Keratinocyte (primary cell): Measurements from ENCODE around the gene P2RY2. TPM values are rescaled to one million over a fixed set of nuclear protein-coding genes. Genes with fewer than 3 reads are reported as not detected.

Experiments used
- DNase-seq: peaks from one replicate; pipeline ENCODE4 v3.0.0-alpha.2; 2011; ENCODE audit warnings: low read depth, missing footprints, low spot score
- FAIRE-seq: peaks from 2 replicates; lab custom pipeline; 2011; peaks lifted over from hg19 to GRCh38; lab: Jason Lieb, UNC
- H2AFZ ChIP-seq: 2 replicates; pipeline ENCODE4 v1.6.0; 2012; ENCODE audit warnings: low read length, control low read depth, inconsistent platforms; ENCODE audit not compliant: control insufficient read depth
- H3K27ac ChIP-seq: 2 replicates; pipeline ENCODE4 v1.5.1; 2011; ENCODE audit warnings: low read length; ENCODE audit not compliant: control insufficient read depth, insufficient read depth
- H3K27me3 ChIP-seq: 3 replicates; pipeline ENCODE4 v1.6.0; 2011; ENCODE audit warnings: low read length; ENCODE audit not compliant: control insufficient read depth, insufficient read depth; ENCODE audit errors: extremely low read depth
- H3K36me3 ChIP-seq, 2 experiments: 2 replicates in 1 of 2; 3 replicates in 1 of 2; pipeline ENCODE4 v1.5.1; 2011; ENCODE audit warnings: low read length in 2 of 2, mild to moderate bottlenecking in 1 of 2; ENCODE audit not compliant: control insufficient read depth in 2 of 2, insufficient read depth in 2 of 2; ENCODE audit errors: extremely low read depth in 1 of 2
- H3K4me1 ChIP-seq: 3 replicates; pipeline ENCODE4 v1.5.1; 2011; ENCODE audit warnings: low read length; ENCODE audit not compliant: control insufficient read depth, insufficient read depth; ENCODE audit errors: extremely low read depth
- H3K4me2 ChIP-seq: 3 replicates; pipeline ENCODE4 v1.6.0; 2011; ENCODE audit warnings: low read depth, low read length; ENCODE audit not compliant: control insufficient read depth, insufficient read depth; ENCODE audit errors: extremely low read depth
- H3K4me3 ChIP-seq, 3 experiments: fragments of 200-600 bp in 1 of 3; sonication (generic) in 1 of 3; 2 replicates in 2 of 3; 3 replicates in 1 of 3; pipeline ENCODE4 v1.5.1; 2011 to 2016; ENCODE audit warnings: low read length in 3 of 3, mild to moderate bottlenecking in 3 of 3, control low read depth in 2 of 3, inconsistent platforms in 1 of 3, low read depth in 1 of 3, mixed read lengths in 1 of 3, mixed run types in 1 of 3, moderate library complexity in 1 of 3; ENCODE audit not compliant: control insufficient read depth in 2 of 3, insufficient read depth in 2 of 3; ENCODE audit errors: extremely low read depth in 1 of 3
- H3K79me2 ChIP-seq: 2 replicates; pipeline ENCODE4 v1.6.0; 2012; ENCODE audit warnings: low read length; ENCODE audit not compliant: control insufficient read depth, insufficient read depth
- H3K9ac ChIP-seq: 3 replicates; pipeline ENCODE4 v1.6.0; 2011; ENCODE audit warnings: low read length; ENCODE audit not compliant: control insufficient read depth, insufficient read depth; ENCODE audit errors: extremely low read depth
- H3K9me1 ChIP-seq: 3 replicates; pipeline ENCODE4 v1.6.0; 2011; ENCODE audit warnings: low read length; ENCODE audit not compliant: control insufficient read depth, insufficient read depth; ENCODE audit errors: extremely low read depth
- H3K9me3 ChIP-seq: 2 replicates; pipeline ENCODE4 v1.5.1; 2012; ENCODE audit warnings: low read depth, low read length; ENCODE audit not compliant: control insufficient read depth
- H4K20me1 ChIP-seq: 3 replicates; pipeline ENCODE4 v1.6.0; 2011; ENCODE audit warnings: low read length; ENCODE audit not compliant: control insufficient read depth, insufficient read depth; ENCODE audit errors: extremely low read depth
- CTCF ChIP-seq, 3 experiments: IDR thresholded peaks in 1 of 3; conservative IDR thresholded peaks in 1 of 3; optimal IDR thresholded peaks in 1 of 3; 2 replicates in 2 of 3; 3 replicates in 1 of 3; pipeline versions ENCODE3 to v1.5.1; 2011; ENCODE audit warnings: low read length in 3 of 3, mild to moderate bottlenecking in 3 of 3, moderate library complexity in 2 of 3, control low read depth in 1 of 3, inconsistent platforms in 1 of 3; ENCODE audit not compliant: insufficient read depth in 2 of 3; ENCODE audit errors: extremely low read depth in 1 of 3
- EZH2 ChIP-seq: IDR thresholded peaks from one replicate; pipeline ENCODE4 v1.6.1; 2012; ENCODE audit warnings: inconsistent platforms, mild to moderate bottlenecking, low read length, moderate library complexity
- dilution Hi-C: fragments of 300-500 bp; cut with MboI; formaldehyde crosslinking; loops from one replicate; pipeline ENCODE4 v1.7.0; 2020; ENCODE audit warnings: low sequenced_read_pairs; ENCODE audit not compliant: extremely low pct_ligation_motif_present
- polyA plus RNA-seq, 5 experiments: library from polyadenylated mRNA; depleted of rRNA in 3 of 5; stranded (reverse) in 3 of 5; stranded (forward) in 1 of 5; unstranded in 1 of 5; fragments of >200 nt; gene quantifications; 1 replicate in 1 of 5; 2 replicates in 3 of 5; 3 replicates in 1 of 5; pipeline versions ENCODE4 v1.2.1 to v1.2.3, GENCODE V29; 2011 to 2012; ENCODE audit warnings: missing spikeins in 2 of 5, low read depth in 1 of 5, low replicate concordance in 1 of 5

P2RY2 gene
- polyA plus RNA-seq, 1 donor (not counting 4 experiments of a cell fraction or from before 2014, with no cell fraction given), result 5.1 TPM

GRCh38 chr11:73271936-73272679, 54.0 kb downstream of the P2RY2 start, which contains the start of gene P2RY6:
Gene P2RY6, plus strand, starts transcription at chr11:73272338. Its CDS starts 24,181 bp downstream, at chr11:73296519.
- no peak for TF ChIP-seq CTCF (optimal IDR thresholded peaks at IDR 0.05 in 1 of 3, IDR thresholded peaks at IDR 0.05 in 1 of 3, conservative IDR thresholded peaks at IDR 0.05 in 1 of 3; ENCODE audit: extremely low read depth in 1 of 3, insufficient read depth in 2 of 3, low read length in 3 of 3)
- no peak for TF ChIP-seq EZH2
- H3K4me3 ChIP-seq, result no peak within 1 kb of the TSS
- H3K27ac ChIP-seq, result no peak within 1 kb of the TSS
- FAIRE-seq (peak; percentile 72), DNase-seq (no peak)
- no peak within 1 kb of the TSS for H3K4me2 ChIP-seq
- dilution Hi-C loops, result no loop called here
- H3K36me3 ChIP-seq, result no peaks in the 10 kb centered on the region
- H3K79me2 ChIP-seq, result no peaks in the 10 kb centered on the region
- H4K20me1 ChIP-seq, result no peaks in the 10 kb centered on the region
- H3K27me3 ChIP-seq, result peaks cover 12% of the 10 kb centered on the region
- no peaks in the 10 kb centered on the region for H3K9me1 ChIP-seq
- no peaks in the 10 kb centered on the region for H3K9me3 ChIP-seq
- no peak within 1 kb of the TSS for H3K9ac ChIP-seq
- no peak within 1 kb of the TSS for H2AFZ ChIP-seq
- H3K4me1 ChIP-seq, result peaks cover 22% of the 10 kb centered on the region

GRCh38 chr11:73272680-73273038, 54.6 kb downstream of the P2RY2 start:
- H2AFZ ChIP-seq, result no peak overlapping the region
- H3K27ac ChIP-seq, result no peak overlapping the region
- no peak overlapping the region for H3K9ac ChIP-seq
- DNase-seq, result no peak
- no peak overlapping the region for H3K4me3 ChIP-seq
- no peaks in the 10 kb centered on the region for H3K79me2 ChIP-seq
- no peaks in the 10 kb centered on the region for H3K9me1 ChIP-seq
- dilution Hi-C loops, result no loop called here
- no peaks in the 10 kb centered on the region for H3K36me3 ChIP-seq
- peaks cover 8% of the 10 kb centered on the region for H3K27me3 ChIP-seq
- FAIRE-seq, result no peak
- peaks cover 22% of the 10 kb centered on the region for H3K4me1 ChIP-seq
- no peak overlapping the region for H3K4me2 ChIP-seq
- H4K20me1 ChIP-seq, result no peaks in the 10 kb centered on the region
- no peaks in the 10 kb centered on the region for H3K9me3 ChIP-seq
- no peak for TF ChIP-seq CTCF (optimal IDR thresholded peaks at IDR 0.05 in 1 of 3, IDR thresholded peaks at IDR 0.05 in 1 of 3, conservative IDR thresholded peaks at IDR 0.05 in 1 of 3; ENCODE audit: extremely low read depth in 1 of 3, insufficient read depth in 2 of 3, low read length in 3 of 3)
- TF ChIP-seq EZH2, result no peak
